ENCODE data around the gene PEA15.

Gene PEA15

GRCh38 chr1:160179336-160179735 is 25.8 kb upstream of the PEA15 start:
- no peak overlapping the region for H3K27ac ChIP-seq
- no peak for TF ChIP-seq CTCF (conservative IDR thresholded peaks at IDR 0.05)

GRCh38 chr1:160186246-160186645 is 18.9 kb upstream of the PEA15 start:
- TF ChIP-seq CTCF (conservative IDR thresholded peaks at IDR 0.05), result no peak
- no peak overlapping the region for H3K27ac ChIP-seq

- H3K27ac ChIP-seq, result no peak overlapping the region
- no peak for TF ChIP-seq CTCF (conservative IDR thresholded peaks at IDR 0.05)
Measured at GRCh38 chr1:160186729-160187128, 18.5 kb upstream of the PEA15 start.

GRCh38 chr1:160187407-160187806 is 17.8 kb upstream of the PEA15 start:
- TF ChIP-seq CTCF (conservative IDR thresholded peaks at IDR 0.05), result no peak
- H3K27ac ChIP-seq, result no peak overlapping the region

DNA sequence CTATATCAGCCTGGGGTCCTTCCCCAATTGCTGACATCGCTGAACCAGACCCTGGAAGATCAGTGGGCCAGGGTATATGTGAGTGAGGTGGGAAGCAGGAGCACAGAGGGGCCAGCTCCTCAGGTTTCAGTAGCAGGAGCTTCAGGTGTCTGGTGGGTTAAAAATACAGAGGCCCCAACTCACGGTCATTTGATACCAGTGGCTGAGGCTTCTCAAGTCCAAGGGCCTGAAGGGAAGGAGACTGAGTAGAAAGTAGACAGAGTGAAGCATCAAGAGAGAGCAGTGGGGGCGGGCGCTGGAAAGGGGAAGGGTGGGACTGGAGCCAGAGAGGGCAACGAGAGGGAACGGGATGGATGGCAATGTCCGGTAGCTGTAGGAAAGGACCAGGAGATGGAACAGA is 16.8 kb upstream of the PEA15 start:
- TF ChIP-seq CTCF (conservative IDR thresholded peaks at IDR 0.05), result no peak
- H3K27ac ChIP-seq, result no peak overlapping the region

- TF ChIP-seq CTCF (conservative IDR thresholded peaks at IDR 0.05), result no peak
- no peak within 1 kb of the TSS for H3K27ac ChIP-seq
Measured at GRCh38 chr1:160189649-160190625, 15.2 kb upstream of the PEA15 start, which contains the start of gene CASQ1. CASQ1 (plus strand) TSS chr1:160190575; CDS start chr1:160190752, 177 bp downstream.

GRCh38 chr1:160191756-160192155 is 13.4 kb upstream of the PEA15 start:
- no peak for TF ChIP-seq CTCF (conservative IDR thresholded peaks at IDR 0.05)
- no peak overlapping the region for H3K27ac ChIP-seq

All from VCaP (cell line).